Mesothelial cell of epicardium (in vitro differentiated cells): ENCODE results near the gene STAMBPL1. TPM values are rescaled to one million over a fixed set of nuclear protein-coding genes. Genes with fewer than 3 reads are reported as not detected.

Source experiments
- DNase-seq, 2 experiments: peaks; one replicate each; pipeline ENCODE4 v3.0.0; 2021; ENCODE audit warnings: low spot score in 2 of 2; ENCODE audit not compliant: unreplicated experiment in 2 of 2
- H3K27ac Mint-ChIP-seq: 2 replicates; pipeline ENCODE4 v1.8.0; 2021; ENCODE audit warnings: mixed read lengths
- H3K27me3 Mint-ChIP-seq: 2 replicates; pipeline ENCODE4 v1.8.0; 2021; ENCODE audit warnings: low read depth, mixed read lengths
- H3K36me3 Mint-ChIP-seq: 2 replicates; pipeline ENCODE4 v1.8.0; 2021; ENCODE audit warnings: mixed read lengths
- H3K4me1 Mint-ChIP-seq: 2 replicates; pipeline ENCODE4 v1.8.0; 2021; ENCODE audit warnings: mixed read lengths
- H3K4me3 Mint-ChIP-seq: 2 replicates; pipeline ENCODE4 v1.8.0; 2021; ENCODE audit warnings: mild to moderate bottlenecking, moderate library complexity, mixed read lengths
- H3K9me3 Mint-ChIP-seq: 2 replicates; pipeline ENCODE4 v1.8.0; 2021; ENCODE audit warnings: mixed read lengths
- total RNA-seq: library from RNA; stranded (reverse); gene quantifications from 3 replicates; pipeline ENCODE4 v1.2.1, GENCODE V29; 2021
- TF ChIP-seq, protein P1 (sequence below): fragments of 200-600 bp; sonication (generic); IDR thresholded peaks from one replicate; pipeline ENCODE4 v1.5.0; 2021; ENCODE audit warnings: antibody characterized with exemption; ENCODE audit not compliant: unreplicated experiment

Gene STAMBPL1
- total RNA-seq, 1 donor from 2014 or later: 3.6 TPM

GRCh38 chr10:88896372-88896993 is 16.4 kb downstream of the STAMBPL1 start:
- H3K27ac Mint-ChIP-seq: peak overlapping the region; percentile 58
- H3K4me3 Mint-ChIP-seq: no peak overlapping the region
- no peak for DNase-seq
- TF ChIP-seq, protein P1, sequence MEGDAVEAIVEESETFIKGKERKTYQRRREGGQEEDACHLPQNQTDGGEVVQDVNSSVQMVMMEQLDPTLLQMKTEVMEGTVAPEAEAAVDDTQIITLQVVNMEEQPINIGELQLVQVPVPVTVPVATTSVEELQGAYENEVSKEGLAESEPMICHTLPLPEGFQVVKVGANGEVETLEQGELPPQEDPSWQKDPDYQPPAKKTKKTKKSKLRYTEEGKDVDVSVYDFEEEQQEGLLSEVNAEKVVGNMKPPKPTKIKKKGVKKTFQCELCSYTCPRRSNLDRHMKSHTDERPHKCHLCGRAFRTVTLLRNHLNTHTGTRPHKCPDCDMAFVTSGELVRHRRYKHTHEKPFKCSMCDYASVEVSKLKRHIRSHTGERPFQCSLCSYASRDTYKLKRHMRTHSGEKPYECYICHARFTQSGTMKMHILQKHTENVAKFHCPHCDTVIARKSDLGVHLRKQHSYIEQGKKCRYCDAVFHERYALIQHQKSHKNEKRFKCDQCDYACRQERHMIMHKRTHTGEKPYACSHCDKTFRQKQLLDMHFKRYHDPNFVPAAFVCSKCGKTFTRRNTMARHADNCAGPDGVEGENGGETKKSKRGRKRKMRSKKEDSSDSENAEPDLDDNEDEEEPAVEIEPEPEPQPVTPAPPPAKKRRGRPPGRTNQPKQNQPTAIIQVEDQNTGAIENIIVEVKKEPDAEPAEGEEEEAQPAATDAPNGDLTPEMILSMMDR: no peak
- no peaks in the 10 kb centered on the region for H3K9me3 Mint-ChIP-seq
- H3K27me3 Mint-ChIP-seq: no peaks in the 10 kb centered on the region
- peaks cover 35% of the 10 kb centered on the region for H3K4me1 Mint-ChIP-seq
- H3K36me3 Mint-ChIP-seq: no peaks in the 10 kb centered on the region

DNA sequence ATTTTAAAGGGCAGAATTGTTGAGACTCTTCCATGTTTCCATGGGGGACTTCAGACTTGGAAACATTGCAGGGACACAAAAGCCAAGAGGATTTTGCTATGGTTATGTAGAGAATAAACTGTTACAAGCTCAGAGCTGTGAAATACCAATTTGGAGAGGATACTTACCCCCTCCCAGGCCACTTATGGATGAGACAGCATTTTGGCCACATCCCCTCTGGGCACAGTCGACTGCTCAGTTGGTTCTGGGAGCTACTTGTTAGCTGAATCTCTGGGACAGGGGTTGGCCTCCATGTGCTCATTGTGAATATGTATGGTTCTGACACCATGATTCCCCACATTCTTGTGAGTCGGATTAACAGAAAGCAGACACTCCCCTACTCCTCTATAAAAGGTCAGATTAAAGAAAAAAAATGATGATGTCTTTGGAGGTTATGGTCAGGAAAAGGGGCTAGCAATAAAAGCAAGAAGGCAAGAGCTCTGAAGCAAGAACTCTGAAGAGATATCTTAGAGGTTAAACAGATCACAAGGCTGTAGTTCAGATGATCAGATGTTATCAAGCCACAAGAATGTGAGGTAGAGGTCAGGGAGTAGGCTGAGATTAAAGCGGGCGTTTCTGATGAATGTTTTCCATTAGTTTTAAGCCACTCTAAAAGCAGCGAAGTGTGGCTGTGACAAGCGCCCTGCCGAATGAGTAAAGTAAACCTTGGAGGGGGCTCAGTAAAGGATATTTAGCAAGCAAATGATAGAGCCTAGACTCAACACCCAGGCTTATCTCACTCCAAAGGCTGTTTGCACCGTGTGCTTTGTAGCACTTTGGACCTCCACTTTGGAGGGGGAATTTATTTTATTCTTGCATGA is 17.2 kb downstream of the STAMBPL1 start:
- TF ChIP-seq, protein P1: no peak
- Mint-ChIP-seq H3K36me3 (no peaks in the 10 kb centered on the region), H3K9me3 (no peaks in the 10 kb centered on the region), H3K27me3 (no peaks in the 10 kb centered on the region), H3K27ac (peak overlapping the region; percentile 58), H3K4me1 (peaks cover 35% of the 10 kb centered on the region), H3K4me3 (no peak overlapping the region)
- DNase-seq: no peak

DNA sequence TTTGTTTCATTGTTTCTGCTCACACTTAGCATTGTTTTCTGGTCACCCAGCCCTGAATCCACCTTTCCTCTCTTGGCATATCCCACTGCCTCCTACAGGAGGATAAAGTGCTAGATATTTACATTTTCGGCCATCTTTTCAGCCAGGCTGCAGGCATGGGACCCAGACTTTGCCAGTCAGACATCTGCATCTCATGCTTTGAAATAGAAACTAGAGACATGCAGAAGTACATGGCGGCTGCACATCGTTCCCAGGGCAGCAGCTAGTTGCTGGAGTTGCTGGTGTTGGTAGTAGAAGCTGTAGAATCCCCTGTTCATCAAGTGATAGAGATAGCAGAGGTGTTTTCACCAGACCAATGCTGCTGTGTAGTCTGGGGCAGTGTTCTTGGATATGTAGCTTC is 18.7 kb downstream of the STAMBPL1 start:
- Mint-ChIP-seq H3K27me3 (no peaks in the 10 kb centered on the region), H3K36me3 (peaks cover 1% of the 10 kb centered on the region), H3K9me3 (no peaks in the 10 kb centered on the region), H3K4me1 (peaks cover 35% of the 10 kb centered on the region), H3K27ac (no peak overlapping the region), H3K4me3 (no peak overlapping the region)
- TF ChIP-seq, protein P1: no peak
- DNase-seq: no peak

DNA sequence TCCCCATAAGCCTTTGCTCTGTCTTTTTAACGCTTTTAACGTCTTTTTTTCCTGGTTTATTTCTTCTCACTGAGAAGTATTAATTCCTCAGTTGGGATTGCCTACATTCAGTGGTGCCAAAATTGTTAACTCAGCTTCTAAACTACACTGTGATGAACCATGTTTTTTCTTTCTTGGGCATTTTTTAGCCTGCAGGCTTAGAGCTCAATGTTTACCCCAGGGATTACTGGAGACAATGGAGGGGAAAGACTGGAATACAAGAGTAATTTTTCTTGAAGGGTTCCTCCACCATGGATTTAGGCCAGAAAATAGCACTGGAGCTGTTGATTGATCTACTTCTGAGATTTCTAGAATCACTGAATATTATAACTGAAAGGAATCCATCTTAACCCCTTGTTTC is 19.8 kb downstream of the STAMBPL1 start:
- no peak for DNase-seq
- no peaks in the 10 kb centered on the region for H3K9me3 Mint-ChIP-seq
- no peak overlapping the region for H3K27ac Mint-ChIP-seq
- H3K4me1 Mint-ChIP-seq: peaks cover 35% of the 10 kb centered on the region
- H3K27me3 Mint-ChIP-seq: no peaks in the 10 kb centered on the region
- TF ChIP-seq, protein P1: no peak
- no peak overlapping the region for H3K4me3 Mint-ChIP-seq
- peaks cover 1% of the 10 kb centered on the region for H3K36me3 Mint-ChIP-seq

DNA sequence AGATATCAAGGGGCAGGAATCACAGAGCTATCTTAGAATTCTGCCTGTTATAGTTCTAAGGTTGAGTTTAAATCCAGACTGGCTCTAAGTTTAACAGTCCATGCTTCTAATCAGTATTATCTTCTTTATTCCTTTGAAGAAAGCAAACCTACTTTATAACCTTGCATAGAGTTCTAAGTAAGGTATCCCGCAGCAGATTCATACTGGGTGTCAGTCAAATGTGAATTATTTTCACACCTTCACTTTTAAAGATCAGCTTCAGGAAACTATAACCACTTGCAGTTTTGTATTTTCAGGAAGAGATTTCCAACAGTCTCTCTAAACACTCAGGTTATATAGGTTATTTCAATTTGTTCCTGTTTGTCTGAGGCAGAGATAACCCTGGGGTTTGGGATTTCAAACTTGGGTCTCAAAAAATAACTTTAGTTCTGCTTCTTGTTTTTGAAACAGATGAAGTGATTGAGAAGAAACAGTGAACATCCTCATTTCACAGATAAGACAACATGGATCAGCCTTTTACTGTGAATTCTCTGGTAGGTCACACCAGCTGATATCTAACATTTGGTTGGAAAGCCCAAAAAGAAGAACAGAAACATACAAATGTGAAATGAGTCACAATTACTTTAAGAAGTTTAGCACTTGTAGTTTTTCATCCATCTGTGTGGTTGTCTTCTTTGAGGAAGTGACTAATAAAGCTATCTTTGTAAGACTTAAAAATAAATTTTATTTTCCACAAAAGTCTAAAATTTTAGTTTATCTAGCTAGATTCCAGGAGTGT is 21.4 kb downstream of the STAMBPL1 start:
- H3K4me1 Mint-ChIP-seq: peaks cover 29% of the 10 kb centered on the region
- peaks cover 3% of the 10 kb centered on the region for H3K36me3 Mint-ChIP-seq
- TF ChIP-seq, protein P1: no peak
- H3K9me3 Mint-ChIP-seq: no peaks in the 10 kb centered on the region
- H3K27ac Mint-ChIP-seq: no peak overlapping the region
- no peak overlapping the region for H3K4me3 Mint-ChIP-seq
- DNase-seq: no peak
- H3K27me3 Mint-ChIP-seq: no peaks in the 10 kb centered on the region
